HepG2 (cell line): ENCODE results near the gene PLCG1. TPM values are rescaled to one million over a fixed set of nuclear protein-coding genes. Genes with fewer than 3 reads are reported as not detected.
A peak's percentile ranks its signal among the peaks of the same experiment; 100 is the strongest.

Experiments
- DPF2 ChIP-seq: sonication (generic); formaldehyde crosslinking; IDR thresholded peaks from 2 replicates; pipeline ENCODE4 v1.4.0; 2020; ENCODE audit warnings: mild to moderate bottlenecking, low read depth, missing genetic modification reagents, borderline replicate concordance
- FOXK1 ChIP-seq: sonication (generic); formaldehyde crosslinking; IDR thresholded peaks from 2 replicates; pipeline ENCODE4 v1.4.0; 2020; ENCODE audit warnings: low read depth, missing genetic modification reagents, borderline replicate concordance
- GABPB1 ChIP-seq: IDR thresholded peaks from 2 replicates; pipeline ENCODE4 v1.6.1; 2016; ENCODE audit warnings: mild to moderate bottlenecking, missing genetic modification reagents, moderate library complexity, missing compliant biosample characterization
- HES4 ChIP-seq: sonication (generic); formaldehyde crosslinking; IDR thresholded peaks from 2 replicates; pipeline ENCODE4 v1.9.0; 2021; ENCODE audit warnings: mild to moderate bottlenecking, missing genetic modification reagents, borderline replicate concordance
- HNRNPUL1 ChIP-seq: fragments of 200-400 bp; formaldehyde crosslinking; IDR thresholded peaks from 2 replicates; pipeline ENCODE4 v1.6.1; 2017; ENCODE audit warnings: low read depth, mild to moderate bottlenecking, low read length, moderate library complexity
- KAT8 ChIP-seq: IDR thresholded peaks from 2 replicates; pipeline ENCODE4 v1.6.1; 2016; ENCODE audit warnings: missing genetic modification reagents, missing compliant biosample characterization
- MYC ChIP-seq: sonication (generic); formaldehyde crosslinking; IDR thresholded peaks from 2 replicates; pipeline ENCODE4 v1.9.0; 2021; ENCODE audit warnings: missing genetic modification reagents, borderline replicate concordance
- NCOR1 ChIP-seq: fragments of 200-600 bp; sonication (generic); IDR thresholded peaks from 2 replicates; pipeline ENCODE4 v1.7.0; 2017; ENCODE audit warnings: antibody characterized with exemption, low read length, borderline replicate concordance
- NFE2L1 ChIP-seq: sonication (generic); formaldehyde crosslinking; IDR thresholded peaks from 2 replicates; pipeline ENCODE4 v1.4.0; 2020; ENCODE audit warnings: missing genetic modification reagents, mild to moderate bottlenecking, borderline replicate concordance
- NFKB2 ChIP-seq: sonication (generic); formaldehyde crosslinking; IDR thresholded peaks from 2 replicates; pipeline ENCODE4 v1.4.0; 2020; ENCODE audit warnings: missing genetic modification reagents, borderline replicate concordance
- PAF1 ChIP-seq: IDR thresholded peaks from 2 replicates; pipeline ENCODE4 v1.6.1; 2016; ENCODE audit warnings: missing genetic modification reagents, missing compliant biosample characterization
- SATB2 ChIP-seq: sonication (generic); formaldehyde crosslinking; IDR thresholded peaks from 2 replicates; pipeline ENCODE4 v1.5.0; 2020; ENCODE audit warnings: missing genetic modification reagents
- SETDB1 ChIP-seq: sonication (generic); formaldehyde crosslinking; IDR thresholded peaks from 2 replicates; pipeline ENCODE4 v1.5.1; 2020; ENCODE audit warnings: missing genetic modification reagents, mild to moderate bottlenecking, borderline replicate concordance
- SMYD3 ChIP-seq: sonication (generic); formaldehyde crosslinking; IDR thresholded peaks from 2 replicates; pipeline ENCODE4 v1.8.1; 2023; ENCODE audit warnings: mild to moderate bottlenecking, missing genetic modification reagents
- TCF12 ChIP-seq, 2 experiments: fragments of 450-650 bp in 1 of 2; sonication (generic) in 1 of 2; formaldehyde crosslinking in 1 of 2; IDR thresholded peaks; 2 replicates each; pipeline versions ENCODE4 v1.6.1 to v1.8.0; 2017 to 2022; ENCODE audit warnings: antibody characterized with exemption in 1 of 2, mild to moderate bottlenecking in 1 of 2, missing genetic modification reagents in 1 of 2, moderate library complexity in 1 of 2
- ZNF337 ChIP-seq: sonication (generic); formaldehyde crosslinking; IDR thresholded peaks from 2 replicates; pipeline ENCODE4 v1.5.1; 2020; ENCODE audit warnings: missing genetic modification reagents, low read depth, mild to moderate bottlenecking, borderline replicate concordance
- ZNF33A ChIP-seq: sonication (generic); formaldehyde crosslinking; IDR thresholded peaks from 2 replicates; pipeline ENCODE4 v1.5.1; 2020; ENCODE audit warnings: missing genetic modification reagents, mild to moderate bottlenecking, moderate library complexity, borderline replicate concordance
- ZSCAN20 ChIP-seq: sonication (generic); formaldehyde crosslinking; IDR thresholded peaks from 2 replicates; pipeline ENCODE4 v1.4.0; 2020; ENCODE audit warnings: missing genetic modification reagents, mild to moderate bottlenecking, borderline replicate concordance
- polyA plus RNA-seq, 8 experiments: library from polyadenylated mRNA; depleted of rRNA in 3 of 8; stranded (reverse) in 7 of 8; unstranded in 1 of 8; fragments of >200 nt; fragmentation: Illumina TruSeq in 4 of 8; extraction: Trizol in 4 of 8; gene quantifications; 2 replicates each; pipeline versions ENCODE4 v1.2.1 to v1.2.3, GENCODE V29; 2011 to 2016; ENCODE audit warnings: low read depth in 4 of 8, missing spikeins in 1 of 8, mixed read lengths in 1 of 8; ENCODE audit not compliant: insufficient read depth in 1 of 8
- total RNA-seq, 5 experiments: library from RNA; depleted of rRNA; stranded (reverse); fragments of >200 nt; fragmentation: Illumina TruSeq; extraction: Trizol; gene quantifications; 2 replicates each; pipeline ENCODE4 v1.2.3, GENCODE V29; 2016; ENCODE audit warnings: low read depth in 1 of 5
- TF ChIP-seq, protein P1 (sequence below): sonication (generic); formaldehyde crosslinking; IDR thresholded peaks from 2 replicates; pipeline ENCODE4 v1.4.0; 2020; ENCODE audit warnings: missing genetic modification reagents, low read depth, mild to moderate bottlenecking, borderline replicate concordance
- TF ChIP-seq, protein P2 (sequence below), 2 experiments: sonication (generic) in 1 of 2; formaldehyde crosslinking in 1 of 2; IDR thresholded peaks; 2 replicates each; pipeline versions ENCODE4 v1.5.1 to v1.6.1; 2011 to 2020; ENCODE audit warnings: borderline replicate concordance in 1 of 2, low read depth in 1 of 2, low read length in 1 of 2, mild to moderate bottlenecking in 1 of 2, missing genetic modification reagents in 1 of 2, moderate library complexity in 1 of 2
- TF ChIP-seq, protein P3 (sequence below): sonication (generic); formaldehyde crosslinking; IDR thresholded peaks from 2 replicates; pipeline ENCODE4 v1.4.0; 2020; ENCODE audit warnings: mild to moderate bottlenecking, missing genetic modification reagents
- TF ChIP-seq, protein P4 (sequence below): sonication (generic); formaldehyde crosslinking; IDR thresholded peaks from 2 replicates; pipeline ENCODE4 v1.9.0; 2021; ENCODE audit warnings: missing genetic modification reagents, mild to moderate bottlenecking, borderline replicate concordance

Gene PLCG1
- total and polyA plus RNA-seq, 2 of the 13 experiments (the other 11 are each of a cell fraction or from before 2014, with no cell fraction given), result 85.3 to 158 TPM

DNA sequence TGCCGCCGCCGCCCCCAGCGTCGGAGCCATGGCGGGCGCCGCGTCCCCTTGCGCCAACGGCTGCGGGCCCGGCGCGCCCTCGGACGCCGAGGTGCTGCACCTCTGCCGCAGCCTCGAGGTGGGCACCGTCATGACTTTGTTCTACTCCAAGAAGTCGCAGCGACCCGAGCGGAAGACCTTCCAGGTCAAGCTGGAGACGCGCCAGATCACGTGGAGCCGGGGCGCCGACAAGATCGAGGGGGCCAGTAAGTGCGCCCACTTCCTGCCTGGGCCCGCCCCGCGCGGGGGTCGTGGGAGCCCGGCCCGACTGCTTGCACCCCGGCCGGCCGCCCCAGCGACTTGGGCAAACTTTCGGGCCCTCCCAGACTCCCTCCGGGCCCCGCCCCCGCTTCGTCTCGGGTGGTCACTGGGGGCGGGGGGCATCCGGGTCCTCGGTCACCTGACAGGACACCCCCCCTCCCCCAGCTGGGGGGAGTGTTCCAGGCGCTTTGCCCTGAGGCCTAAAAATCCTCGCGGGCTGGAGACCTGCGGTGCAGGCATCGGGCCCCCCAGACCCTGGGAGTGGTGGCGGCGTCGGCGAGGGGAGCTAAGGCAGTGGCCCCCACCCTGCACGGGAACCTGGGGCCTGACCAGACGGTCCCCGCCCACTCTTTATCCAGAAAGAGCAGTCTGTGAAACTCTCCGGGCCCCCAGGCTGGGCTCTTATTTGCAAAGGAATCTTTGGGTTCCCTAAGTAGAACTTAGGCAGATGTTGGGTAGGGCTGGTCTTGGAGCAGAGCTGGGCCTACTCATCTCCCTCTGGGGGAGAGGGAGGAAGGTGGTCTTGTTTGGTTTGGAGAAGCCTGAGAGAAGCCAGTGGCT lies 501 bp downstream of the PLCG1 start (continued):
- TF ChIP-seq TCF12 (IDR thresholded peaks at IDR 0.05) (no peak), TCF12 (CRISPR knock-in tag; IDR thresholded peaks at IDR 0.05) (no peak; the same call in 1 of the 2 replicates), NCOR1 (peak; percentile 29; the same call in 1 of the 2 replicates), DPF2 (CRISPR knock-in tag) (no peak), SETDB1 (0 out of 2 replicates have a peak, but pooled peaks have one; percentile 16), HES4 (CRISPR knock-in tag) (peak; percentile 34; the same call in 1 of the 2 replicates), NFKB2 (CRISPR knock-in tag) (peak; percentile 81; the same call in 1 of the 2 replicates), NFE2L1 (no peak), SMYD3 (CRISPR knock-in tag) (no peak), MYC (CRISPR knock-in tag) (peak; percentile 74; the same call in 1 of the 2 replicates), KAT8 (CRISPR knock-in tag) (peak; percentile 82), FOXK1 (0 out of 2 replicates have a peak, but pooled peaks have one; percentile 10), ZNF33A (CRISPR knock-in tag) (no peak), GABPB1 (CRISPR knock-in tag) (peak; percentile 89), SATB2 (CRISPR knock-in tag) (no peak), ZNF337 (CRISPR knock-in tag) (no peak; the same call in 1 of the 2 replicates), ZSCAN20 (peak; percentile 44; the same call in 1 of the 2 replicates), HNRNPUL1 (no peak), PAF1 (CRISPR knock-in tag) (no peak)
- TF ChIP-seq, protein P1, sequence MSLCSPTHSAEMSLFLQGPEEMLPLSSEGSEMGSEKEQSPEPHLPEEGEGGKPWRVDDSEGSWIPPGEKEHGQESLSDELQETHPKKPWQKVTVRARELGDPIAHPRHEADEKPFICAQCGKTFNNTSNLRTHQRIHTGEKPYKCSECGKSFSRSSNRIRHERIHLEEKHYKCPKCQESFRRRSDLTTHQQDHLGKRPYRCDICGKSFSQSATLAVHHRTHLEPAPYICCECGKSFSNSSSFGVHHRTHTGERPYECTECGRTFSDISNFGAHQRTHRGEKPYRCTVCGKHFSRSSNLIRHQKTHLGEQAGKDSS (CRISPR knock-in tag), result no peak
- TF ChIP-seq, protein P2, sequence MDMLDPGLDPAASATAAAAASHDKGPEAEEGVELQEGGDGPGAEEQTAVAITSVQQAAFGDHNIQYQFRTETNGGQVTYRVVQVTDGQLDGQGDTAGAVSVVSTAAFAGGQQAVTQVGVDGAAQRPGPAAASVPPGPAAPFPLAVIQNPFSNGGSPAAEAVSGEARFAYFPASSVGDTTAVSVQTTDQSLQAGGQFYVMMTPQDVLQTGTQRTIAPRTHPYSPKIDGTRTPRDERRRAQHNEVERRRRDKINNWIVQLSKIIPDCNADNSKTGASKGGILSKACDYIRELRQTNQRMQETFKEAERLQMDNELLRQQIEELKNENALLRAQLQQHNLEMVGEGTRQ (IDR thresholded peaks at IDR 0.05; ENCODE audit: low read depth, low read length), result no peak
- TF ChIP-seq, protein P2 (CRISPR knock-in tag; IDR thresholded peaks at IDR 0.05; ENCODE audit: borderline replicate concordance), result peak; percentile 88; the same call in 1 of the 2 replicates
- TF ChIP-seq, protein P3, sequence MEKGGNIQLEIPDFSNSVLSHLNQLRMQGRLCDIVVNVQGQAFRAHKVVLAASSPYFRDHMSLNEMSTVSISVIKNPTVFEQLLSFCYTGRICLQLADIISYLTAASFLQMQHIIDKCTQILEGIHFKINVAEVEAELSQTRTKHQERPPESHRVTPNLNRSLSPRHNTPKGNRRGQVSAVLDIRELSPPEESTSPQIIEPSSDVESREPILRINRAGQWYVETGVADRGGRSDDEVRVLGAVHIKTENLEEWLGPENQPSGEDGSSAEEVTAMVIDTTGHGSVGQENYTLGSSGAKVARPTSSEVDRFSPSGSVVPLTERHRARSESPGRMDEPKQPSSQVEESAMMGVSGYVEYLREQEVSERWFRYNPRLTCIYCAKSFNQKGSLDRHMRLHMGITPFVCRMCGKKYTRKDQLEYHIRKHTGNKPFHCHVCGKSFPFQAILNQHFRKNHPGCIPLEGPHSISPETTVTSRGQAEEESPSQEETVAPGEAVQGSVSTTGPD (CRISPR knock-in tag), result peak; percentile 5; the same call in 1 of the 2 replicates
- TF ChIP-seq, protein P4, sequence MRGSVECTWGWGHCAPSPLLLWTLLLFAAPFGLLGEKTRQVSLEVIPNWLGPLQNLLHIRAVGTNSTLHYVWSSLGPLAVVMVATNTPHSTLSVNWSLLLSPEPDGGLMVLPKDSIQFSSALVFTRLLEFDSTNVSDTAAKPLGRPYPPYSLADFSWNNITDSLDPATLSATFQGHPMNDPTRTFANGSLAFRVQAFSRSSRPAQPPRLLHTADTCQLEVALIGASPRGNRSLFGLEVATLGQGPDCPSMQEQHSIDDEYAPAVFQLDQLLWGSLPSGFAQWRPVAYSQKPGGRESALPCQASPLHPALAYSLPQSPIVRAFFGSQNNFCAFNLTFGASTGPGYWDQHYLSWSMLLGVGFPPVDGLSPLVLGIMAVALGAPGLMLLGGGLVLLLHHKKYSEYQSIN (CRISPR knock-in tag), result no peak
